Activated naive CD8-positive, alpha-beta T cell treated with anti-CD3 and anti-CD28 coated beads for 36 hours (primary cell): ENCODE results near the gene SLC22A23. TPM values are rescaled to one million over a fixed set of nuclear protein-coding genes. Genes with fewer than 3 reads are reported as not detected.
A peak's percentile ranks its signal among the peaks of the same experiment; 100 is the strongest.

Experiments used
- DNase-seq: peaks from one replicate; pipeline ENCODE4 v3.0.0; 2021
- H3K27ac Mint-ChIP-seq: one replicate; pipeline ENCODE4 v1.8.0; 2022; ENCODE audit warnings: mild to moderate bottlenecking, moderate library complexity, mixed read lengths
- H3K27me3 Mint-ChIP-seq: one replicate; pipeline ENCODE4 v1.8.0; 2022; ENCODE audit warnings: mild to moderate bottlenecking, mixed read lengths
- H3K36me3 Mint-ChIP-seq: one replicate; pipeline ENCODE4 v1.8.0; 2021; ENCODE audit warnings: mild to moderate bottlenecking, mixed read lengths
- H3K4me1 Mint-ChIP-seq: one replicate; pipeline ENCODE4 v1.8.0; 2021; ENCODE audit warnings: mixed read lengths
- H3K4me3 Mint-ChIP-seq: one replicate; pipeline ENCODE4 v1.8.0; 2022; ENCODE audit warnings: mild to moderate bottlenecking, moderate library complexity, mixed read lengths
- H3K9me3 Mint-ChIP-seq: one replicate; pipeline ENCODE4 v1.8.0; 2022; ENCODE audit warnings: mixed read lengths
- total RNA-seq, 2 experiments: library from RNA; stranded (reverse); gene quantifications; one replicate each; pipeline ENCODE4 v1.2.3, GENCODE V29; 2021

The SLC22A23 gene
- total RNA-seq, 2 experiments from 2014 or later = 0.24 to 0.41 TPM

DNA sequence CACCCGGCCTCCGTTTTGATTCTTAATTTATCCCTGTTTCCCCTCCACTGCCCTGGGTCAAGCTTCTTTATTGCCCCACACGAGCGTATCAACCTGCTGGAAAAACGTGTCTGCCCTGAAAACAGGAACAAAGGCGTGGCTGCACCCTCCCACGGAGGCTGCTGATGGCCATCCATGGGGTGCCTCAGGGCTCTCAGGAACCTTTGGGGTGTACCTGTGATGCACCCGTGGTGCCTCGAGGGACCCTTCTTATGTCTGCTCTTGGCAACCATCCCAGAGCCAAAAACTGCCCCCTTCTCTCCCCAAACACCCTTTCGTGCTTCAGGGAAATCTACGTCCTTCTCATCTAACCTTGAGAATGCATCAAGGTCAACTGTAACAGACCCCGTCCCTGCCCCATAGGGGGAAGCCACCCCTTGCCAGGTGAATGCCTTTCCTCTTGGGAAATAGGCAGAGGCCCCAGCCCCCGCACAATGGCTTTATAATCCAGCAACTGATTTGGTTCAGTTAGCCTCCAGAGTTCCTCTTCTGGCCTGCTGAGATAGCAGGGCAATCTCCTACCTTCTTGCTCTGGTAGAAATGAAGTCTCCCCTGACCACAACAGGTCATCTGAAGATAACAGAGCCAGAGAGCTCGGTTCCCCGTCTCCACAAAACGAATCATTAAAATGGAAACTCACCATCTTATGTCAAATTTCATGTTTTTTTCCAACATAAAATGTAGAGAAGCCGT, 168.7 kb downstream of the SLC22A23 start:
- no peak for DNase-seq
- Mint-ChIP-seq H3K4me3 (no peak overlapping the region), H3K27ac (peak overlapping the region; percentile 16), H3K4me1 (no peaks in the 10 kb centered on the region), H3K27me3 (no peaks in the 10 kb centered on the region), H3K9me3 (no peaks in the 10 kb centered on the region), H3K36me3 (no peaks in the 10 kb centered on the region)

DNA sequence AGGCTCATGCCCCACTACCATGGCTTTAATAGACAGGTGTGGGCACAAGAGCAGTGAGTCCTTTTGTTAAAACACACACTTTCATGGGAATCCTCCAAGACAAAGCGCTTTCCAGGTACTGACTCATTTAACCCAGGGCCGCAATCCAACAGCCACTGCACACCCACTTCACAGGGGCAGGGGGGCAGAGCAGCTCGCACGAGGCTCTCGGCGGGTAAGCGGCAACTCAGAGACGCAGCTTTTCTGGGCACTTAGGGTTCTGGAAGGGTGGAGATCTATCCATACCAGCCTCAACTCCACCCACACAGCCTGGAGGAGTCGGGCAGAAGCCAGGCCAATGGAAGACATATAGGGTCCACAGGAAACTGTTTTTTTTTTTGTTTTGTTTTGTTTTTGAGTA, 169.5 kb downstream of the SLC22A23 start:
- Mint-ChIP-seq H3K27ac (no peak overlapping the region), H3K36me3 (no peaks in the 10 kb centered on the region), H3K4me1 (no peaks in the 10 kb centered on the region), H3K9me3 (no peaks in the 10 kb centered on the region), H3K27me3 (no peaks in the 10 kb centered on the region), H3K4me3 (no peak overlapping the region)
- no peak for DNase-seq

GRCh38 chr6:3286641-3287171, 170.1 kb downstream of the SLC22A23 start:
- H3K27ac Mint-ChIP-seq = no peak overlapping the region
- no peak overlapping the region for H3K4me3 Mint-ChIP-seq
- no peaks in the 10 kb centered on the region for H3K9me3 Mint-ChIP-seq
- H3K36me3 Mint-ChIP-seq = no peaks in the 10 kb centered on the region
- H3K27me3 Mint-ChIP-seq = no peaks in the 10 kb centered on the region
- DNase-seq = no peak
- no peaks in the 10 kb centered on the region for H3K4me1 Mint-ChIP-seq

GRCh38 chr6:3285732-3286131, 171.1 kb downstream of the SLC22A23 start:
- Mint-ChIP-seq H3K9me3 (no peaks in the 10 kb centered on the region), H3K4me3 (no peak overlapping the region), H3K36me3 (peaks cover 2% of the 10 kb centered on the region), H3K27ac (no peak overlapping the region), H3K4me1 (no peaks in the 10 kb centered on the region), H3K27me3 (no peaks in the 10 kb centered on the region)
- no peak for DNase-seq

DNA sequence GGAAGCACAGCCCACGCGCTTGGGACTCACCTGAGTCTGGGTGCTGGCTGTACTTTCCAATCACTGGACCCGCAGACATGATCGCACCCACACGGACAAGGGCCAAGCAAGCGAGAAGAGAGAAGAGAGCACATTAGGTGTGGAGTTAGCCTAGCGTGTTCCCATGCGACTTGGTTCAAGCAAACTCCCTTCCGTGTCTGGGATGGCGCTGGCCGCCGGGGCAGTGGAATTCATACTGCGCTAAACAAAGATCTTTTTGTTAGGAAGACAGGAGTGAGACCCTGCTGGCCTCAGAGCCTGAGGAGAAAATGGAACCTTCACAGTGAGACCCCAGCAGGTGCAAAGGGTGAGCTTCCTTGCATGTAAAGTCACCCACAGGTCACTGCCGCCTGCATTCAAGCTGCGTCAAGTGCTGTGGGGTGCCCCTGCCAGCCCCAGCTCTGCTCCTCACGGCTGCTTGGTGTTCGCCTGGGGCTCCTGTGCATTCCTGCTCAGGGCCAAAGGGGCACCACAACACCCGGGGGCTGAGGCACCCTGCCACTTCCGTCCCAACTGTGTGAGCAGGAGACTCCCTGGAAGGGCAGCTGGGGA, 171.7 kb downstream of the SLC22A23 start:
- DNase-seq = no peak

GRCh38 chr6:3284436-3284876, 172.4 kb downstream of the SLC22A23 start:
- Mint-ChIP-seq H3K9me3 (no peaks in the 10 kb centered on the region), H3K27me3 (no peaks in the 10 kb centered on the region), H3K4me3 (no peak overlapping the region), H3K36me3 (peaks cover 2% of the 10 kb centered on the region), H3K4me1 (peaks cover 4% of the 10 kb centered on the region), H3K27ac (no peak overlapping the region)
- no peak for DNase-seq

More for the DNA sequence above, 171.7 kb downstream of the SLC22A23 start:
- Mint-ChIP-seq H3K27ac (no peak overlapping the region), H3K4me1 (no peaks in the 10 kb centered on the region), H3K36me3 (peaks cover 2% of the 10 kb centered on the region), H3K9me3 (no peaks in the 10 kb centered on the region), H3K4me3 (no peak overlapping the region), H3K27me3 (no peaks in the 10 kb centered on the region)

GRCh38 chr6:3283641-3284435, 173.0 kb downstream of the SLC22A23 start:
- Mint-ChIP-seq H3K4me3 (no peak overlapping the region), H3K27ac (no peak overlapping the region), H3K27me3 (no peaks in the 10 kb centered on the region), H3K36me3 (peaks cover 2% of the 10 kb centered on the region), H3K4me1 (peaks cover 4% of the 10 kb centered on the region), H3K9me3 (no peaks in the 10 kb centered on the region)
- no peak for DNase-seq

- Mint-ChIP-seq H3K4me3 (no peak overlapping the region), H3K36me3 (peaks cover 2% of the 10 kb centered on the region), H3K27me3 (no peaks in the 10 kb centered on the region), H3K27ac (no peak overlapping the region), H3K9me3 (no peaks in the 10 kb centered on the region), H3K4me1 (peaks cover 4% of the 10 kb centered on the region)
- DNase-seq = no peak
These were observed 173.6 kb downstream of the SLC22A23 start for GRCh38 chr6:3283241-3283640.

GRCh38 chr6:3282476-3283236, 174.2 kb downstream of the SLC22A23 start:
- H3K36me3 Mint-ChIP-seq = peaks cover 2% of the 10 kb centered on the region
- no peaks in the 10 kb centered on the region for H3K9me3 Mint-ChIP-seq
- H3K4me3 Mint-ChIP-seq = no peak overlapping the region
- H3K4me1 Mint-ChIP-seq = peaks cover 4% of the 10 kb centered on the region
- no peaks in the 10 kb centered on the region for H3K27me3 Mint-ChIP-seq
- no peak for DNase-seq
- no peak overlapping the region for H3K27ac Mint-ChIP-seq

DNA sequence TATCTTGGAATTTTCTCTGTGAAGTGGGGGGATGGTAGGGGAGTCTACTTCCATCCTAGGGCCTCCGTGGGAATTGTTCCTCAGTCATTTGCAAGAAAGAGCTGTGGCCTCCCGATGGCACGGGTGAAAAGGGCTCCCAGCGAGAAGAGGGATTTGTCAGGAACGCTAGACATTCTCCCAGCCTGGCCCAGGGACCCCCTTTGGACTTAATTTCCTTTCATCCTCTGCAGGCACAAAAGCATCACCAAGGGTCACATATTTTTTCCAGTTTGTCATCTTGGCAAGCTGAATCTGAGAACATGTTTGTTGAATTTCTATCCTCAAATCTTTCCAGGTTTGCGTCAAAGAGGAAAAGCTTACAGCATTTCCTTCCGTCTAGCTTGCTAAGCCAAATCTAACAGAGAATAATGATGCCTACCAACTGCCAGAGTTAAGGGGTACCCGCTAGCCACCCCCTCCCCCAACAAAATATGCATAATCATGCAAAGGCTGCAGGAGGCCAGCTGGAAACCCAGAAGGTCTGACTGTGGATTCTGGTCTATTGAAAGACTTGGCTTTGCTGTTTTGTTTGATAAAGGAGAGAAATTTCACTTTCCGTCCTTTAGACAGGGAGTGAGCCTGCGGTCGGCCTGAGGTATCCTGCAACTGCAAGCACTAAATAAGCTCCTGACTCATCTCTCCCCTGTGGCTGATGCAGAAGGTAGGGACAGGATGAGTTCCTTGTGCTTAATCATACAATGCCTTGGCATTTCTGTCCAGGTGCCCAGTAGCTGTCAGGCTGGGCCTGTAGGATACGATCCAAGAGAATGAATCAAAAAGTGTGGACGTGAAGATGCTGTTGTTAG, 175.0 kb downstream of the SLC22A23 start:
- H3K27me3 Mint-ChIP-seq = no peaks in the 10 kb centered on the region
- H3K36me3 Mint-ChIP-seq = peaks cover 2% of the 10 kb centered on the region
- peaks cover 4% of the 10 kb centered on the region for H3K4me1 Mint-ChIP-seq
- H3K27ac Mint-ChIP-seq = no peak overlapping the region
- H3K9me3 Mint-ChIP-seq = no peaks in the 10 kb centered on the region
- no peak overlapping the region for H3K4me3 Mint-ChIP-seq
- no peak for DNase-seq

DNA sequence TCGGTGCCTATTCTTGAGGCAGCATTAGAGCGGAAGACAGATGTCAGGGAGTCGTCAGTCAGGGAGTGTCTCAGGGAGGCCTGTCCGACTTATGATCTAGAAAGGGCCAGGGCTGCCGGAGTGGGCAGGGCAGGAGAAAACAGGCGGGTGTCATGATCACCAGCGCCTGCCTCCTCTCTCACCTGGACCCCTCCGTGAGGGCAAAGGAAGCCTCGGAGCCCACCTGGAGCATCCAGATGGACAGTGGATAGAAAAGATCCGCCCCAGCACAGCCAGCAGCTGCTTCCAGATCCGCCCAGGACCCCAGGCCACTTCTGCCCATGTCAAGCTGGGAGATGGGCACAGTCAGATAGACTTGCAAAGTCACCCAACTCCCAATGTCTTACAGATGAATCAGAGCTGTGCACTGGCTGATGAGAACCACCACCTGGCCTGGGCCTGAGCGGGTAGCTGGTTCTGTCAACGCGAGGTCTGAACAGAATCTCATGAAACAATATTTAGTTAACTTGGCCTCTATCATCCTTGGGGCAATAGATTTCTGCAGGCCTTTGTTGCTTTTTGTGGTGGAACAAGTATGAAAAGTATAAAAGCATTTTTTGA, 175.9 kb downstream of the SLC22A23 start:
- H3K36me3 Mint-ChIP-seq = peaks cover 2% of the 10 kb centered on the region
- H3K27ac Mint-ChIP-seq = no peak overlapping the region
- no peaks in the 10 kb centered on the region for H3K27me3 Mint-ChIP-seq
- DNase-seq = no peak
- no peak overlapping the region for H3K4me3 Mint-ChIP-seq
- H3K9me3 Mint-ChIP-seq = no peaks in the 10 kb centered on the region
- H3K4me1 Mint-ChIP-seq = peaks cover 4% of the 10 kb centered on the region

DNA sequence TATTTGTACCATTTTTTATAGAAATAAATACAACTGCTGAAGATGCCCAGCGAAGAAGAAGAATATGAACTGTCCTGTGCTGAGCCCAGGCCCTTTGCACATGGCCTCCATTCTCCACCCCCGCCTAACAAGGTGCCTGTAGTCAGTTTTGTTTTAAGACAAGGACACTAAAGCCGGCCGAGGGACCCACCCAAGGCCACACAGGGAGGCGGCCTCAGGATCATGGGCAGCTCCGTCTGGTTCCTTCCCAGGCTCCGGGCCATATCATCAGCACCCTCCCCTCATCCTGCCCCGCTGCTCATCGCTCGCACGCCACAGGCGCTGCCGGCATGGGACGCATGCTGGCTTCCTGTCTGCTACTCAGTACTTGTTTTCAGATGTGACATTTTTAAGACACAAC, 176.8 kb downstream of the SLC22A23 start:
- no peak overlapping the region for H3K27ac Mint-ChIP-seq
- no peaks in the 10 kb centered on the region for H3K9me3 Mint-ChIP-seq
- H3K27me3 Mint-ChIP-seq = no peaks in the 10 kb centered on the region
- H3K36me3 Mint-ChIP-seq = peaks cover 2% of the 10 kb centered on the region
- H3K4me1 Mint-ChIP-seq = peaks cover 4% of the 10 kb centered on the region
- H3K4me3 Mint-ChIP-seq = no peak overlapping the region
- no peak for DNase-seq

- Mint-ChIP-seq H3K36me3 (peaks cover 2% of the 10 kb centered on the region), H3K4me1 (peaks cover 7% of the 10 kb centered on the region), H3K27ac (no peak overlapping the region), H3K9me3 (no peaks in the 10 kb centered on the region), H3K4me3 (no peak overlapping the region), H3K27me3 (no peaks in the 10 kb centered on the region)
- no peak for DNase-seq
These were observed 178.2 kb downstream of the SLC22A23 start for GRCh38 chr6:3278691-3279090.
